HCT116 (cell line): Measurements from ENCODE around the gene CDC42BPB. TPM values are rescaled to one million over a fixed set of nuclear protein-coding genes. Genes with fewer than 3 reads are reported as not detected.

Experiments used
- ATAC-seq: fragments of 200-7000 bp; cut with Tn5 transposase; 2 replicates; pipeline ENCODE4 v1.9.1; 2020; ENCODE audit warnings: mild to moderate bottlenecking, moderate library complexity
- BruUV-seq: library from RNA; stranded (reverse); fragments of 400-500 nt; replicated peaks from 2 replicates; lab custom pipeline; 2021; lab: Mats Ljungman, UMichigan
- CTCF ChIA-PET: fragments of 300-600 bp; sonication (Branson Sonifier 250); formaldehyde crosslinking; loops from one replicate; lab custom pipeline; 2021; ENCODE audit warnings: antibody characterized with exemption; lab: Charles Lee
- POLR2A ChIA-PET: fragments of 300-600, 350-600 bp; sonication (Branson Sonifier 250); formaldehyde crosslinking; loops from one replicate; lab custom pipeline; 2021; ENCODE audit warnings: antibody characterized with exemption; lab: Charles Lee
- RAD21 ChIA-PET, 2 experiments: fragments of 300-600 bp; sonication (Branson Sonifier 250); formaldehyde crosslinking; loops; one replicate each; lab custom pipeline; 2023; ENCODE audit warnings: low total read pairs in 2 of 2; ENCODE audit not compliant: uncharacterized antibody in 2 of 2, unreplicated experiment in 2 of 2, low non-redundant PET in 1 of 2; lab: Charles Lee
- DNase-seq: peaks from one replicate; pipeline ENCODE4 v3.0.0-alpha.2; 2010; ENCODE audit warnings: low read depth, low spot score
- H2AFZ ChIP-seq: fragments of 200-600 bp; shearing (Covaris generic), sonication (generic); 2 replicates; pipeline ENCODE4 v1.6.1; 2017; ENCODE audit warnings: low read depth, mixed run types, mixed read lengths, antibody characterized with exemption, low read length; ENCODE audit not compliant: poor library complexity, severe bottlenecking
- H3K27ac ChIP-seq: 2 replicates; pipeline ENCODE4 v1.5.1; 2012; ENCODE audit warnings: low read depth, low read length
- H3K27me3 ChIP-seq: fragments of 200-600 bp; sonication (generic); 2 replicates; pipeline ENCODE4 v1.6.1; 2016; ENCODE audit warnings: mixed run types, low read length, mixed read lengths; ENCODE audit not compliant: insufficient read depth
- H3K36me3 ChIP-seq, 2 experiments: fragments of 200-500 bp in 1 of 2; fragments of 200-600 bp in 1 of 2; sonication (Bioruptor generic) in 1 of 2; sonication (generic) in 1 of 2; 2 replicates each; pipeline versions ENCODE4 v1.5.1 to v1.6.1; 2014 to 2016; ENCODE audit warnings: low read length in 2 of 2, inconsistent platforms in 1 of 2, mixed read lengths in 1 of 2, mixed run types in 1 of 2; ENCODE audit not compliant: insufficient read depth in 2 of 2, control insufficient read depth in 1 of 2
- H3K4me1 ChIP-seq, 2 experiments: fragments of 200-600 bp in 1 of 2; sonication (generic) in 1 of 2; 2 replicates each; pipeline versions ENCODE4 v1.5.1 to v1.6.1; 2012 to 2017; ENCODE audit warnings: low read length in 2 of 2, inconsistent platforms in 1 of 2, mild to moderate bottlenecking in 1 of 2, mixed read lengths in 1 of 2, mixed run types in 1 of 2, moderate library complexity in 1 of 2; ENCODE audit not compliant: insufficient read depth in 2 of 2, control insufficient read depth in 1 of 2
- H3K4me2 ChIP-seq: fragments of 200-600 bp; sonication (generic); 2 replicates; pipeline ENCODE4 v1.6.1; 2017; ENCODE audit warnings: mixed run types, low read length, mixed read lengths
- H3K4me3 ChIP-seq, 2 experiments: fragments of 200-600 bp in 1 of 2; sonication (generic) in 1 of 2; replicated peaks in 1 of 2; 2 replicates each; pipeline ENCODE4 v1.5.1; 2011 to 2016; ENCODE audit warnings: low read length in 2 of 2, control low read depth in 1 of 2, low read depth in 1 of 2, mild to moderate bottlenecking in 1 of 2, mixed read lengths in 1 of 2, mixed run types in 1 of 2
- H3K79me2 ChIP-seq: fragments of 200-600 bp; sonication (generic); 2 replicates; pipeline ENCODE4 v1.6.1; 2017; ENCODE audit warnings: mild to moderate bottlenecking, mixed run types, low read length, moderate library complexity, mixed read lengths; ENCODE audit not compliant: insufficient read depth
- H3K9ac ChIP-seq: fragments of 200-600 bp; sonication (generic); 2 replicates; pipeline ENCODE4 v1.6.1; 2016; ENCODE audit warnings: low read length, mixed read lengths
- H3K9me2 ChIP-seq: fragments of 200-600 bp; sonication (generic), shearing (Covaris generic); 2 replicates; pipeline ENCODE4 v1.6.1; 2017; ENCODE audit warnings: mixed run types, mild to moderate bottlenecking, moderate library complexity; ENCODE audit not compliant: insufficient read depth
- H3K9me3 ChIP-seq, 2 experiments: fragments of 200-500 bp in 1 of 2; fragments of 200-600 bp in 1 of 2; sonication (Bioruptor generic) in 1 of 2; sonication (generic) in 1 of 2; 2 replicates each; pipeline ENCODE4 v1.6.1; 2014 to 2017; ENCODE audit warnings: low read length in 2 of 2, mixed read lengths in 2 of 2, inconsistent platforms in 1 of 2, low read depth in 1 of 2, mild to moderate bottlenecking in 1 of 2, mixed run types in 1 of 2, moderate library complexity in 1 of 2; ENCODE audit not compliant: control insufficient read depth in 1 of 2, insufficient read depth in 1 of 2
- H4K20me1 ChIP-seq: fragments of 200-600 bp; sonication (generic), shearing (Covaris generic); 2 replicates; pipeline ENCODE4 v1.6.1; 2017; ENCODE audit warnings: mixed run types, mild to moderate bottlenecking, moderate library complexity; ENCODE audit not compliant: insufficient read depth
- CBX3 ChIP-seq: IDR thresholded peaks from 2 replicates; pipeline ENCODE4 v1.6.1; 2012; ENCODE audit warnings: low read depth
- ELF1 ChIP-seq: IDR thresholded peaks from 2 replicates; pipeline ENCODE4 v1.6.1; 2012; ENCODE audit warnings: low read depth, borderline replicate concordance
- EZH2 ChIP-seq: fragments of 200-600 bp; sonication (generic); IDR thresholded peaks from 2 replicates; pipeline ENCODE4 v1.6.1; 2017; ENCODE audit warnings: antibody characterized with exemption, mixed run types
- POLR2A ChIP-seq: IDR thresholded peaks from 2 replicates; pipeline ENCODE4 v1.7.0; 2011; ENCODE audit warnings: borderline replicate concordance; ENCODE audit not compliant: insufficient read depth, insufficient read length; ENCODE audit errors: extremely low read depth
- POLR2AphosphoS5 ChIP-seq: IDR thresholded peaks from 2 replicates; pipeline ENCODE4 v1.6.1; 2011; ENCODE audit warnings: mild to moderate bottlenecking, low read depth, low read length, moderate library complexity
- RAD21 ChIP-seq: IDR thresholded peaks from 2 replicates; pipeline ENCODE4 v1.6.1; 2012; ENCODE audit warnings: low read depth, mild to moderate bottlenecking
- YY1 ChIP-seq: IDR thresholded peaks from 2 replicates; pipeline ENCODE4 v1.6.1; 2011; ENCODE audit warnings: low read length, low read depth, moderate library complexity, mild to moderate bottlenecking; ENCODE audit not compliant: insufficient replicate concordance; ENCODE audit errors: extremely low read depth
- ZNF274 ChIP-seq: fragments of 200-500 bp; sonication (Bioruptor generic); IDR thresholded peaks from 2 replicates; pipeline ENCODE4 v1.6.1; 2014; ENCODE audit warnings: mild to moderate bottlenecking, low read depth, low read length, inconsistent platforms
- intact Hi-C: fragments of 100-400 bp; cut with micrococcal nuclease; formaldehyde crosslinking; loops from 2 replicates; pipeline ENCODE4 v1.10.0; 2022
- total RNA-seq: library from RNA; stranded (reverse); gene quantifications from one replicate; pipeline ENCODE4 v1.2.1, GENCODE V29; 2021; ENCODE audit not compliant: unreplicated experiment
- TF ChIP-seq, protein P1 (sequence below), 3 experiments: fragments of 200-600 bp in 1 of 3; sonication (generic) in 1 of 3; IDR thresholded peaks in 2 of 3; conservative IDR thresholded peaks in 1 of 3; 2 replicates each; pipeline ENCODE4 v1.5.1; 2012 to 2017; ENCODE audit warnings: low read depth in 2 of 3, low read length in 2 of 3, antibody characterized with exemption in 1 of 3, borderline replicate concordance in 1 of 3, control low read depth in 1 of 3, mild to moderate bottlenecking in 1 of 3, mixed read lengths in 1 of 3, mixed run types in 1 of 3, moderate library complexity in 1 of 3; ENCODE audit not compliant: insufficient read depth in 1 of 3
- TF ChIP-seq, protein P2 (sequence below): IDR thresholded peaks from 2 replicates; pipeline ENCODE4 v1.6.1; 2012

CDC42BPB gene
- total RNA-seq, 1 experiment from 2014 or later: 85.6 TPM

DNA sequence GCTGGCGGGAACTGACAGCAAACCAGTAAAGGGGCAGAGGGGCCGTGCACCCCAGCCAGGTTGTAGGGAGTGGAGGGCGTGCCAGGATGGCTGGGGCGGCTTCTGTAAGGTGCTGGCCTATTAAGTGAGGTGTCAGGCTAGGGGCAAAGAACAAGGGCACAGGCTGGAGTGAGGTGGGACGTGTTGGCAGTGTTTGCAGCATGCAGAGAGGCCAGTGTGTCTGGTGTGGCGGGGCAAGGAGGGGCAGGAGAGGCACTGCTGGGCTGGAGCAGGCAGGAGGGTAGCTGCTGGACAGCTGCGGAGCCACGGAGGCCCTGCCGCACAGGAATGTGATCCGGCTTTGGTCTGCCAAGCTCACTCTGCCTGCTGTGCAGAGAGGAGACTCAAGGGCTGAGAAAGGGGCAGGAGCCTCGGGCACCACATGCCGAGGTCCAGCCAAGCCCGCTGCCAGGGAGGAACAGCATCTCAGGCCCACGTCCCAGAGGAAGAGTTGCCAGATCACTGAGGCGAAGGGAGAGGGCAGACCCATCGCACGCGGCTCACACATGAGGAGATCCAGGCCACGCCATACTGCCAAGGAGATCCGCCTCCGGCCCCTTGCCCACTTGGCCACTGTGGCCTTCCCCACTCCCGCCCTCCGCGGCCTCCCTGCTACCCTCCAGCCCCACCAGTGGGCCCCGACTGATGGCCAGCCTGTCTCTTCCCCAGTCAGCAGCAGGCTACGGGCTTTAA lies 88.1 kb downstream of the CDC42BPB start:
- Histone ChIP-seq H3K27ac (no peak overlapping the region), H3K9me3 (no peaks in the 10 kb centered on the region), H3K36me3 (peaks cover 31 to 45% of the 10 kb centered on the region in 2 experiments), H3K27me3 (no peaks in the 10 kb centered on the region), H2AFZ (no peak overlapping the region), H3K4me2 (no peak overlapping the region)
- intact Hi-C loops: no loop called here
- no TSS peak for BruUV-seq
- POLR2A ChIA-PET: no interaction called here
- no peak for DNase-seq
- no peak for TF ChIP-seq ZNF274
- TF ChIP-seq POLR2AphosphoS5: no peak
- TF ChIP-seq ELF1: no peak
- TF ChIP-seq EZH2: no peak
- TF ChIP-seq, all 23 proteins: peak for 0
- Histone ChIP-seq H3K9ac (no peak overlapping the region), H3K4me1 (no peaks in the 10 kb centered on the region), H3K4me3 (no peak overlapping the region), H3K79me2 (no peaks in the 10 kb centered on the region), H4K20me1 (no peaks in the 10 kb centered on the region), H3K9me2 (no peaks in the 10 kb centered on the region)
- RAD21 ChIA-PET: no interaction called here
- ATAC-seq: no peak
- CTCF ChIA-PET: no interaction called here

DNA sequence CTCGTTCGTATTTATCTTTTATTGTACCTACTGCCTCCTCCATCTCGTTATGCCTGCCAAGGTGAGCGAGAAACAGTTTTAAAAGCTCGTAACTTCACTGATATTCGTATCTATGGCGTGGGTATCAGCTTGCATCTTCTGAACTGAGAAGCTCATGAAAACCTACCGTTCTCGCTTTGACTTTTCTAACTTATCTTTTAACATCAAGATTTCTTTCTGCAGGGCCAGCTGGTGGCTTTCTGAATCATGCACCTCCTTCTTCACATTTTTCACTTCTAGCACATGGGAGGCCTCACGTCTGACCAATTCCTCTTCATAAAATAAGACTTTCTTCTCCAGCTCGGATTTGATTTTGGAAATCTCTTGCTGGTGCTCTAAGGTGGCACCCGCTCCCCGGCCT lies 89.0 kb downstream of the CDC42BPB start:
- Histone ChIP-seq H3K27ac (no peak overlapping the region), H3K79me2 (no peaks in the 10 kb centered on the region), H3K36me3 (peaks cover 31 to 47% of the 10 kb centered on the region in 2 experiments), H3K27me3 (no peaks in the 10 kb centered on the region), H3K9me2 (no peaks in the 10 kb centered on the region), H2AFZ (no peak overlapping the region)
- DNase-seq (no peak), ATAC-seq (no peak)
- ChIA-PET RAD21 (no interaction called here), POLR2A (no interaction called here), CTCF (no interaction called here)
- TF ChIP-seq YY1: no peak
- TF ChIP-seq ZNF274: no peak
- TF ChIP-seq, protein P1, sequence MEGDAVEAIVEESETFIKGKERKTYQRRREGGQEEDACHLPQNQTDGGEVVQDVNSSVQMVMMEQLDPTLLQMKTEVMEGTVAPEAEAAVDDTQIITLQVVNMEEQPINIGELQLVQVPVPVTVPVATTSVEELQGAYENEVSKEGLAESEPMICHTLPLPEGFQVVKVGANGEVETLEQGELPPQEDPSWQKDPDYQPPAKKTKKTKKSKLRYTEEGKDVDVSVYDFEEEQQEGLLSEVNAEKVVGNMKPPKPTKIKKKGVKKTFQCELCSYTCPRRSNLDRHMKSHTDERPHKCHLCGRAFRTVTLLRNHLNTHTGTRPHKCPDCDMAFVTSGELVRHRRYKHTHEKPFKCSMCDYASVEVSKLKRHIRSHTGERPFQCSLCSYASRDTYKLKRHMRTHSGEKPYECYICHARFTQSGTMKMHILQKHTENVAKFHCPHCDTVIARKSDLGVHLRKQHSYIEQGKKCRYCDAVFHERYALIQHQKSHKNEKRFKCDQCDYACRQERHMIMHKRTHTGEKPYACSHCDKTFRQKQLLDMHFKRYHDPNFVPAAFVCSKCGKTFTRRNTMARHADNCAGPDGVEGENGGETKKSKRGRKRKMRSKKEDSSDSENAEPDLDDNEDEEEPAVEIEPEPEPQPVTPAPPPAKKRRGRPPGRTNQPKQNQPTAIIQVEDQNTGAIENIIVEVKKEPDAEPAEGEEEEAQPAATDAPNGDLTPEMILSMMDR (IDR thresholded peaks at IDR 0.05 in 2 of 3, conservative IDR thresholded peaks at IDR 0.05 in 1 of 3; ENCODE audit: borderline replicate concordance in 1 of 3, insufficient read depth in 1 of 3, low read depth in 2 of 3, low read length in 2 of 3): no peak
- TF ChIP-seq POLR2A: no peak
- TF ChIP-seq CBX3: no peak
- no peak for TF ChIP-seq RAD21
- TF ChIP-seq, protein P2, sequence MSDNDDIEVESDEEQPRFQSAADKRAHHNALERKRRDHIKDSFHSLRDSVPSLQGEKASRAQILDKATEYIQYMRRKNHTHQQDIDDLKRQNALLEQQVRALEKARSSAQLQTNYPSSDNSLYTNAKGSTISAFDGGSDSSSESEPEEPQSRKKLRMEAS: no peak
- TF ChIP-seq, all 23 proteins: peak for 0
- H3K9ac ChIP-seq: no peak overlapping the region
- BruUV-seq: no TSS peak
- no peaks in the 10 kb centered on the region for H3K4me1 ChIP-seq
- intact Hi-C loops: no loop called here
- no peaks in the 10 kb centered on the region for H3K9me3 ChIP-seq
- H4K20me1 ChIP-seq: no peaks in the 10 kb centered on the region
- no peak overlapping the region for H3K4me3 ChIP-seq
- H3K4me2 ChIP-seq: no peak overlapping the region
